DND-41 (cell line): ENCODE measurements around the gene TSPAN5.

Source experiments
- ATAC-seq: fragments of 200-7000 bp; cut with Tn5 transposase; 3 replicates; pipeline ENCODE4 v1.9.1; 2021; ENCODE audit warnings: low read depth; ENCODE audit not compliant: insufficient read depth
- DNase-seq: peaks from one replicate; pipeline ENCODE4 v3.0.0-alpha.2; 2020
- H2AFZ ChIP-seq: 2 replicates; pipeline ENCODE4 v1.6.0; 2012; ENCODE audit warnings: low read depth, low read length
- H3K27ac ChIP-seq: 2 replicates; pipeline ENCODE4 v1.5.1; 2012; ENCODE audit warnings: low read length, inconsistent platforms
- H3K27me3 ChIP-seq: fragments of 200-600 bp; sonication (generic); 2 replicates; pipeline ENCODE4 v1.6.0; 2012; ENCODE audit warnings: low read length, mild to moderate bottlenecking, inconsistent platforms; ENCODE audit not compliant: insufficient read depth, poor library complexity
- H3K36me3 ChIP-seq: 2 replicates; pipeline ENCODE4 v1.5.1; 2012; ENCODE audit warnings: low read length, inconsistent platforms; ENCODE audit not compliant: insufficient read depth
- H3K4me1 ChIP-seq: 2 replicates; pipeline ENCODE4 v1.5.1; 2012; ENCODE audit warnings: mild to moderate bottlenecking, low read length; ENCODE audit not compliant: insufficient read depth
- H3K4me2 ChIP-seq: 2 replicates; pipeline ENCODE4 v1.6.0; 2012; ENCODE audit warnings: mild to moderate bottlenecking, moderate library complexity, low read length, inconsistent platforms; ENCODE audit not compliant: insufficient read depth
- H3K4me3 ChIP-seq, 2 experiments: fragments of 200-600 bp in 1 of 2; shearing (Covaris generic) in 1 of 2; 2 replicates each; pipeline ENCODE4 v1.5.1; 2012 to 2016; ENCODE audit warnings: inconsistent platforms in 2 of 2, low read length in 2 of 2, mild to moderate bottlenecking in 2 of 2, low read depth in 1 of 2, moderate library complexity in 1 of 2
- H3K79me2 ChIP-seq: 2 replicates; pipeline ENCODE4 v1.6.0; 2012; ENCODE audit warnings: low read length, inconsistent platforms; ENCODE audit not compliant: insufficient read depth
- H3K9ac ChIP-seq: 2 replicates; pipeline ENCODE4 v1.6.0; 2012; ENCODE audit warnings: low read depth, mild to moderate bottlenecking, inconsistent platforms, low read length, moderate library complexity
- H3K9me3 ChIP-seq: 2 replicates; pipeline ENCODE4 v1.5.1; 2012; ENCODE audit warnings: low read length, moderate library complexity, mild to moderate bottlenecking, inconsistent platforms; ENCODE audit not compliant: insufficient read depth, severe bottlenecking
- H4K20me1 ChIP-seq: 2 replicates; pipeline ENCODE4 v1.6.0; 2012; ENCODE audit warnings: low read length; ENCODE audit not compliant: insufficient read depth
- EZH2 ChIP-seq: IDR thresholded peaks from 3 replicates; pipeline ENCODE4 v1.6.1; 2012; ENCODE audit warnings: borderline replicate concordance, low read depth, mild to moderate bottlenecking, moderate library complexity, low read length, inconsistent platforms; ENCODE audit not compliant: severe bottlenecking
- TF ChIP-seq, protein P1 (sequence below): IDR thresholded peaks from 2 replicates; pipeline ENCODE4 v1.5.1; 2012; ENCODE audit warnings: borderline replicate concordance, low read length, moderate library complexity, mild to moderate bottlenecking; ENCODE audit not compliant: poor library complexity, severe bottlenecking; ENCODE audit errors: extremely low read depth

The TSPAN5 gene

DNA sequence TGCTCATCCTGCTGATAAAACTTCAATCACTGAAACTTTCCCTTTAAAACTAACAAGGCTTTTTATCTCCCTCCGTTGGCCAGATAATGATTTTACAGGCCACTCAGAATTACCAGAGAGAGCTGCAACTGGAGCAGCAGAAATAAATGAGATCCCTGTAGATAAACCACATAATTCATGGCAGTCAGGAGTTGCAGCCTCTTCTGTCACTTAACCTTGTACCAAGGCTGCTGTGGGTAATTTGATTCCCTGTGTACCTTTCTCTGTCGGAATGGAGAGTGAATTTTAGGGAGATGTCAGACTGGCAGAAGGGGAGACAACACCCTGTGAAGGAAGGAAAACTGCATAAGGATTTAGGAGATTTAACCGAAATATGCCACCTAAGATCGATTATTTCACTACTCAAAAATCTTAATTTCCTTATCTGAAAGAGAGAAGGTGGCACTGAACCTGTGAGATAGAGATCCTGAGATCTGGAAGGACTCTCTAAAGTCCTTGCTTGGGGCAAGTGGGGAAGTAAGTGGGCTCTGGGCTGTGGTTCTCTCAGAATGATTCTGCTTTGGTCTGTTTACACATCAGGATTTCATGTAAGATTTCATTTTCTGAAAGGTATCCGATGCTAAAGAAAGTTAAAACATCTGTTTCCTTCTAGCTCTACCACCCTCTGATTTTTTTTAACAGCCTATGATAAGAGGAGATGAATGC, 14.3 kb upstream of the TSPAN5 start:
- Histone ChIP-seq H2AFZ (no peak overlapping the region), H4K20me1 (no peaks in the 10 kb centered on the region), H3K4me2 (no peak overlapping the region), H3K27ac (no peak overlapping the region), H3K27me3 (no peaks in the 10 kb centered on the region), H3K9ac (no peak overlapping the region), H3K79me2 (no peaks in the 10 kb centered on the region), H3K9me3 (no peaks in the 10 kb centered on the region), H3K4me3 (no peak overlapping the region), H3K36me3 (no peaks in the 10 kb centered on the region), H3K4me1 (no peaks in the 10 kb centered on the region)
- no peak for TF ChIP-seq EZH2
- TF ChIP-seq, protein P1, sequence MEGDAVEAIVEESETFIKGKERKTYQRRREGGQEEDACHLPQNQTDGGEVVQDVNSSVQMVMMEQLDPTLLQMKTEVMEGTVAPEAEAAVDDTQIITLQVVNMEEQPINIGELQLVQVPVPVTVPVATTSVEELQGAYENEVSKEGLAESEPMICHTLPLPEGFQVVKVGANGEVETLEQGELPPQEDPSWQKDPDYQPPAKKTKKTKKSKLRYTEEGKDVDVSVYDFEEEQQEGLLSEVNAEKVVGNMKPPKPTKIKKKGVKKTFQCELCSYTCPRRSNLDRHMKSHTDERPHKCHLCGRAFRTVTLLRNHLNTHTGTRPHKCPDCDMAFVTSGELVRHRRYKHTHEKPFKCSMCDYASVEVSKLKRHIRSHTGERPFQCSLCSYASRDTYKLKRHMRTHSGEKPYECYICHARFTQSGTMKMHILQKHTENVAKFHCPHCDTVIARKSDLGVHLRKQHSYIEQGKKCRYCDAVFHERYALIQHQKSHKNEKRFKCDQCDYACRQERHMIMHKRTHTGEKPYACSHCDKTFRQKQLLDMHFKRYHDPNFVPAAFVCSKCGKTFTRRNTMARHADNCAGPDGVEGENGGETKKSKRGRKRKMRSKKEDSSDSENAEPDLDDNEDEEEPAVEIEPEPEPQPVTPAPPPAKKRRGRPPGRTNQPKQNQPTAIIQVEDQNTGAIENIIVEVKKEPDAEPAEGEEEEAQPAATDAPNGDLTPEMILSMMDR, result no peak
- ATAC-seq, result no peak
- DNase-seq, result no peak

DNA sequence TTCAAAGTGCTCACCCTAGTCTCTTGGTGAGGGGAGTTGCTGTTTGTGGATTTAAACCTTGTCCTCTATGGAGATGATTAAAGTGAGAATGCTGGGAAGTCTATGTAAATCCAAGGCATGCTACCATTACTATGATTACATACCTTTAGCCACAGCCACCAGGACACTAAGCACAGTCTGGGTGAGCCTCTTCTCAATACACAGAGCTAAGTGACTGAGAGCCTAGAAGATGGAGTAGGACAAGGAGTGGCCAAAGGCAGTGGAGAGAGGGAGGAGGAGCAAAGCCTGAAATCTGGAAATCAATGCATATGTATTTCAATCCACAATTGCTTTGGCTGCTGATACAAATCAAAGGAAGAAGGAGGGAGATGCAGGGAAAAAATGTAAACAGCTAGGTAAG, 12.7 kb upstream of the TSPAN5 start:
- H3K9ac ChIP-seq, result no peak overlapping the region
- H4K20me1 ChIP-seq, result no peaks in the 10 kb centered on the region
- no peak for DNase-seq
- H3K9me3 ChIP-seq, result peaks cover 1% of the 10 kb centered on the region
- H3K4me2 ChIP-seq, result no peak overlapping the region
- no peaks in the 10 kb centered on the region for H3K36me3 ChIP-seq
- no peaks in the 10 kb centered on the region for H3K27me3 ChIP-seq
- no peak for ATAC-seq
- no peak for TF ChIP-seq EZH2
- TF ChIP-seq, protein P1, result no peak
- no peak overlapping the region for H2AFZ ChIP-seq
- H3K4me3 ChIP-seq, result no peak overlapping the region
- no peak overlapping the region for H3K27ac ChIP-seq
- H3K79me2 ChIP-seq, result no peaks in the 10 kb centered on the region
- no peaks in the 10 kb centered on the region for H3K4me1 ChIP-seq

DNA sequence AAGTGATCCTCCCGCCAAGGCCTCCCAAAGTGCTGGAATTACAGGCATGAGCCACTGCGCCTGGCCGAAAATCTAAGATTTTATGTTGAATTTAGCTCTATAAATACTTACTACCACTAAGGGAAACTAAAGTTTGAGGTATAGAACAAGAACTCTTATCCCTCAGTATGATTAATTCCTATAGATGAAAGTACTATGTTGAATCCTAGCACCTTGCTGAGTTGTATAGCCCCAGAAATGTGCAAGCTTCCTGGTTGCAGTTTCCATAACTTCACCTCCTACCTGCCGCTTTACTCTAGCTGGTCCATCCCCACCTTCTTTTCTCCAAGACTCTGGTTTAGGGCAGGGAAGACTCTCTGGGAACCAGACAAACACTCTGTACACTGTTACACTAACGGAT, 11.8 kb upstream of the TSPAN5 start:
- Histone ChIP-seq H3K9ac (no peak overlapping the region), H3K4me1 (no peaks in the 10 kb centered on the region), H3K4me3 (no peak overlapping the region), H2AFZ (no peak overlapping the region), H3K4me2 (no peak overlapping the region), H3K27me3 (no peaks in the 10 kb centered on the region), H3K9me3 (peaks cover 11% of the 10 kb centered on the region), H3K36me3 (0 out of 2 replicates have a peak, but pooled peaks cover 5% of the 10 kb centered on the region), H3K79me2 (no peaks in the 10 kb centered on the region), H4K20me1 (no peaks in the 10 kb centered on the region), H3K27ac (no peak overlapping the region)
- ATAC-seq (no peak), DNase-seq (no peak)
- TF ChIP-seq EZH2, result no peak
- TF ChIP-seq, protein P1, result no peak

DNA sequence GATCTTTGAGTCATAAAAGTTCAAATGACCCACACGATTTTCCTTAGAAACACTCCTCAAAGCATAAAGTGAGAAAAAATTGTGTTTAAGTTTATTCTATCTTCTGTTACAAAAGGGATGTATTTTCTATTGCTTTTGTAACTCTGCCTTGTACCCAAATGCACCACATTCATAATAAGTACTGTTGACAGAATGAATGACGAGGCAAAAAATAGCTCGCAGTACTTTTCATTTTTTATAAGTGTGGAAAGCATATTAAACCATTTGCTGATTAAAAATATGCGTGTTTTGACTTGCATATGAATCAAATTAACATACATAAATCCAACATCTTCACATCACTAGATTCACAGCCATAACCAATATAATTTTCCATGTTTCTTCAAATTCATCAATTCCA, 11.2 kb upstream of the TSPAN5 start:
- Histone ChIP-seq H3K79me2 (no peaks in the 10 kb centered on the region), H3K36me3 (0 out of 2 replicates have a peak, but pooled peaks cover 5% of the 10 kb centered on the region), H2AFZ (no peak overlapping the region), H3K9ac (no peak overlapping the region), H3K27me3 (no peaks in the 10 kb centered on the region), H3K9me3 (peaks cover 17% of the 10 kb centered on the region), H3K4me1 (no peaks in the 10 kb centered on the region), H3K4me2 (no peak overlapping the region), H3K4me3 (no peak overlapping the region), H4K20me1 (no peaks in the 10 kb centered on the region), H3K27ac (no peak overlapping the region)
- TF ChIP-seq, protein P1, result no peak
- TF ChIP-seq EZH2, result no peak
- DNase-seq (no peak), ATAC-seq (no peak)
